Activated naive CD4-positive, alpha-beta T cell treated with Interleukin-2 at 50 U/mL for 16 hours (primary cell): ENCODE results near the gene MAPRE3.

Experiments used
- DNase-seq: peaks from one replicate; pipeline ENCODE4 v3.0.0-alpha.2; 2020

The MAPRE3 gene

DNA sequence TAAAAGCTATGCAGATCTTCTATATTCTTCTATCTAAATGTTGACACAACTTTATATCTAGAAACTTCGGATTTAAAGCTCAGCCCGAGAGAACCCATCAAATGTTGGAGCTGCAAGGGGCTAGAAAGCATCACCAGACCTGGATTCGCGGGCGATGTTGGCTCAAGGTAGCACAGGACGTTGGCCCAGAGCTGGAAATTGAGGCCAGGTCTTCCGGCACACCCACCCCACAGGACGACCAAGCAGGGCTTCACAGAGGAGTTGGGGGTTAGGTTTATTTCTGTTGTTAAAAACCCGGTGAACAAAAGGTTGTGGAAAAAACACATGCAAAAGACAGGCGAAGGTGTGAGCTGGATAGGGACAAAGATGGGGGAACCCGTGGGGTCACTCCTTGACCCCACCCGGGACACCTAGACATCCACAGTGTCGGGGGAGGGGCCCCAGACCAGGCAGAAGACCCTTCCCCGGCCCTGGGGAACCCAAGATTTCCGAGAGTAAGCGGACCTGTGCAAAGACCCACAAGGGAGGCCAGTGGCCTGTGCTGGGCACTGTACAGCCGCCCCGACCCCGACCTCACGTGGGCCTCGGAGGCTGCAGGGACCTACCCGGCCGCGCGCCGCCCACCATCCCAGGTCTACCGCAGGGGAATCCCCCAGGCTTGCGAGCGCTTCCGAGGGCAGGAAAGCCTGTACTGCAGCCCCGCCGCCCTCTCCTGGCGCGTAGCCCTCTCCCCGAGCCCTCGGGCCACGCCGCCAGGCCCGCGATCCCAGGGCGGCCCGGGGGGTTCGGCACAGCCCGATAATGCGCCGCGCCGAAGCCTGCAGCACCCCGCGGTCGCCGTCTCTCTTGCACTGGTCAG is 79.2 kb downstream of the MAPRE3 start:
- peak; percentile 76 for DNase-seq

DNA sequence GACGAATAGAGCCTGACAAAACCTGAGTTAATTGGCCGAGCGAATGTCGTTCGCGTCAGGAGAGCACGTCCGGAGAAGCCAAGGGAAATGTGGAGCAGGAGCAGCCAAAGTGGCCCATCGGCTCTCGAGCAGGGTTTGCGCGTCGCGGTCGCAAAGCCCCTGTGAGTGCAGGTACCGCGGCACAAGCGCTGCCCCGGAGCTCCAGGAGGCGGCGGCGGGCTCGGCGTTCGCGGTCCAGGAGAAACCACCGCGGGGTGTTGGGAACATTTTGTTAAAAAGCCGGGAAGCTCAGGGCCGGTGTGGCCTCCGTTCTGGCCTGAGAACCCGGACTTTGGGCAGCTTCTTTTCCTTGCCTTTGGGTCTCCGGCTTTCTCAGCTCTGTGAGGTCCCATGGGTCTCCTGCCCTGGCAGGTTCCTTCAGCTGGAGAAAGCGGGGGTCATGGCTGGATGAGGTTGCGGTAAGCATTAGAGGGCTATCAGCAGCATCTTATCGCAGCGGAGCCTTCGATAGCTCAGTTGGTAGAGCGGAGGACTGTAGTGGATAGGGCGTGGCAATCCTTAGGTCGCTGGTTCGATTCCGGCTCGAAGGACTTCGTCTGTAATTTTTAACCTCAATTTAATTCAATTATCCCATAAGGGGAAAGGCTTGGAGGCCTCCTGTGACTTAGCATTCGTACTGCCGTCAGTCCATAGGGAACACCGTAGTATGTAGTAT is 80.0 kb downstream of the MAPRE3 start:
- peak; percentile 91 for DNase-seq

DNA sequence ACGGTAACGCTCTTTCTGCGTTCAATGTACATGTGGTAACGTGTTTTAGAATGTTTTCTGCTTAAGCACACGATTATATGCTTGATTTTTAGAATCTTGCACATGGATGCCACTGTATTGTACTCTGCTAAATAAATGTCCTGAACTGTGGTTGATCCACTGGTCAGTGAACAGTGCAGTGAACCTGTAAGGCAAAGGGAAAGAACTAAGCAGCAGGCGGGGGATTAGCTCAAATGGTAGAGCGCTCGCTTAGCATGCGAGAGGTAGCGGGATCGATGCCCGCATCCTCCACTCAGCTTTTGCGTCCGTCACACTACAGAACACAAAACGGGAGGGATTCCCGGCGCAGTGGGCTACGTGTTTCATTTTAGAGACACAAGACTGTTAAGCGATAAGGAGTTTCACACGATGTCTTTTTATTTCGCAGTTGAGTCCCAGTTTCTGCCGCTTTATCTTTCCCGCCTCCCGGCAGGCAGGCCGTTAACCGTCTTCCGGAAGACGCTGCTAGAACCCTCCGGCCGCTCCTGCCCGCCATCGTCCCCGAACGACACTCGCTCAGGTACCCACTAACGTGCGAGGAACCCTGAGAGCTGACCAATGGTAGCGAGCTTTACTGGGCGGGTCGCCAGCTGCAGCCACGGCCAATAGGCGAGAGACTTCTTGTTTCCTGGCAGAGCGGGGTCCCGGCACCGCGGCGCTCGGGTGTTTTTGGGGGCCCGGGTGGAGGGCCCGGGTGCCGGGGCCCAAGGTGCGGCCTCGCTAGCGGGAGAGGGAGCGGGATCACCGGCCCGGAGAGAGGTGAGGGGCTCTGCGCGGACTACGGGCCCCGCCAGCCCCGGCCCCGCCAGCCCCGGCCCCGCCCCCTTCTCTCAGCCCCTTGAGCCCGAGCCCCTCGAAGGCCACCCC is 80.8 kb downstream of the MAPRE3 start, which contains the start of gene AGBL5:
TSS of gene AGBL5 (plus strand) at position 673 of the 906 bp plus-strand sequence. CDS start 1,291 bp downstream, outside the sequence.
- DNase-seq: peak; percentile 97

DNA sequence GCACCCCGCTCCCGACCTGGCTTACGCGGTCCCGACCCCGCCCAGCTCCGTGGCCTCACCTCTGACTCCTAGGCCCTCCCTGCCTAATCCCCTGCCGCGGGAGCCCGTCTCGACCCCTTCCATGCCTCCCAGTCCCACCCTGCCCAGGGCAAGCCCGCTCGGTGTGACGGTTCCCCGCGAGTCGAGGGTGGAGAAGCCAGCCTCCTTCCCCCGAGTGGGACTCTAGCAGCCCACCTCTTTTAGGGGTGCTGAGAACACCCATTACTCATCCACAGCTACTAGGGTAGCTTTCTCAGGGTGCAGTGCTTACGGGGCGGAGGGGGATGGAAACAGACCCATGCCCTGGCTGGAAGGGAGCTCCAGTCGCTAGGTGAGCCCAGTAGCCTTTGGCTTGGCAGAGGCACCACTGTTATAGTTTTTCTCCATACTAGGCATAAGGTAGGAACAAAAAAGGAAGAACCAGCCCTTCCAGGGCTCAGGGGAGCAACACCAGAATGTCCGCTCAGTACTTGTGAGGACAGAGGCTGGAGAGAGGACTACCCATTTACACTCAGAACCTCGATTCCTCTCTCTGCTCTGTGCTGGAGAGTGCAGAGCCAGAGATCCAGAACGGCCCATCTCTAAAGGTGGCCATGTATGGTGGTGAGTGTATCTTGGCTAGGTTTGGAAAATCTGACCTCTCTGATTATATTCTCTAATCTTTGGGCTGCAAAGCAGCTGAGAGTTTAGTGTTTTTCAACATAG is 81.6 kb downstream of the MAPRE3 start:
- no peak for DNase-seq

DNA sequence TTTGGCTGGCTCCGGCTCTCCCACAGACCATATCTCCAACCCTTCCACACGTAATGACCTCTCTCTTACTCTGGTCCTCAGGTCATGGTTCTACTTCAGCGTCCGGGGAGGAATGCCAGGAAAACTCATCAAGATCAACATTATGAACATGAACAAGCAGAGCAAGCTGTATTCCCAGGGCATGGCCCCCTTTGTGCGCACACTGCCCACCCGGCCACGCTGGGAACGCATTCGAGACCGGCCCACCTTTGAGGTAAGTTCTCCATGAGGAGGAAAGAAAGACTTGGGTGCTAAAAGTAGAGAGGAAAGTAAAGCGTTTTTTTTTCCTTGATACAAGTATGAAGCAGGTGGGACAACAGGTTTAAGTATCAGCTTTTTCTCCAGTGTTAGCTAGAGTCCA is 82.9 kb downstream of the MAPRE3 start:
- no peak for DNase-seq

DNA sequence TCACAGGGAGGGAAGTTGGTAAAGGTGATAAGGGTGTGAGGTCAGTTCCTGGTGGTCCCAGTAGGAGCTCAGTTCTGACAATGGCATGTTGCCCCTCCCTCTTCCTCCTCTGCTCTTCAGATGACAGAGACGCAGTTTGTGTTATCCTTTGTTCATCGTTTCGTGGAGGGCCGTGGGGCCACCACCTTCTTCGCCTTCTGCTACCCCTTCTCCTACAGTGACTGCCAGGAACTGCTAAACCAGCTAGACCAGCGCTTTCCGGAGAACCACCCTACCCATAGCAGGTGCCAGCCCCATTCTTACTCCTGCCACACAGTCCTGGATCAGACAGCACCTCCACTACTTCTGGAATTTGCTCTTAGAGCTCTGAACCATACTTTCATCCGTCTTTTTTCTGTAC is 83.3 kb downstream of the MAPRE3 start:
- DNase-seq: no peak

DNA sequence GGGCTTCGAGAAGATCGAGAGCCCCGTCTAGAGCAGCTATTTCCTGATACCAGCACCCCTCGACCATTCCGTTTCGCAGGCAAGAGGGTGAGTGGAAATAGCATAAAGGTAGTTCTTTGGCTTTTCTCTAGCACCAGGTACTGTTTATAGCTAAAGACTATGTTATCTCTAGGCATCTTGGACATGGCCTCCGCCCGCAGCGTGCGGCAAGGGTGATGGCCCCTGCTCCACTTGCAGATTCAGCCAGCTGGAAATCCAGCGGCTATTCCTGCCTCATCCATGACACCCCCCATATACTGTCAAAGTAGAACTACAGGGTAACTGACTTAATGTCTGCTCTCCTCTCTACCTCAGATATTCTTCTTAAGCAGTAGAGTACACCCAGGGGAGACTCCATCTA is 84.3 kb downstream of the MAPRE3 start:
- no peak for DNase-seq

DNA sequence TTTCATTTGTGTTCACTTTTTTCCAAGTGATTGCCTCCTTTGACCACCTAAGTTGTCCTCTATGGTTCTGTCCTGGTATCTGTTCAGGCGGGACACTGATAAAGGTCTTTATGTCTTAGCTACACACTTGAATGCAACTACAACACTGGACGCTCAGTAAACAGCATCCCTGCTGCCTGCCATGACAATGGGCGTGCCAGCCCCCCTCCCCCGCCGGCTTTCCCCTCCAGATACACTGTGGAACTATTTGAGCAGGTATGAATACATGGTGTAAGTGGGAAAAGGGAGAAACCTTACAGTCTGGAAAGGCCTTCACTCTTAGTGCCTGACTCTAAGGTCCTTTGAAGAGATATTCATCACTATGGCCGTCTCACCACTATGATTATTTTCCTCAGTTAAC is 86.7 kb downstream of the MAPRE3 start:
- no peak for DNase-seq

DNA sequence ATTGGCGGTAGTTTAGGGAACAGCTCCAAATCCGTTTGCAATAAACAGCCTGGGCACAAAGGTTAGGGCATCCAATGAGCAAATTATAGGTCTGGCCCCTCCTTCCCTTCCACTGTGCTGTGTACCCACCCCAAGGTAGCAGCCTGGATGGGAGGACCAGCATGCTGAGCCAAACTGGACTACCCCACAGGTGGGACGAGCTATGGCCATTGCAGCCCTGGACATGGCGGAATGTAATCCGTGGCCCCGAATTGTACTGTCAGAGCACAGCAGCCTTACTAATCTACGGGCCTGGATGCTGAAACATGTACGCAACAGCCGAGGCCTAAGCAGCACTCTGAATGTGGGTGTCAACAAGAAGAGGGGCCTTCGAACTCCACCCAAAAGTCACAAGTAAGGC is 87.8 kb downstream of the MAPRE3 start:
- DNase-seq: no peak

DNA sequence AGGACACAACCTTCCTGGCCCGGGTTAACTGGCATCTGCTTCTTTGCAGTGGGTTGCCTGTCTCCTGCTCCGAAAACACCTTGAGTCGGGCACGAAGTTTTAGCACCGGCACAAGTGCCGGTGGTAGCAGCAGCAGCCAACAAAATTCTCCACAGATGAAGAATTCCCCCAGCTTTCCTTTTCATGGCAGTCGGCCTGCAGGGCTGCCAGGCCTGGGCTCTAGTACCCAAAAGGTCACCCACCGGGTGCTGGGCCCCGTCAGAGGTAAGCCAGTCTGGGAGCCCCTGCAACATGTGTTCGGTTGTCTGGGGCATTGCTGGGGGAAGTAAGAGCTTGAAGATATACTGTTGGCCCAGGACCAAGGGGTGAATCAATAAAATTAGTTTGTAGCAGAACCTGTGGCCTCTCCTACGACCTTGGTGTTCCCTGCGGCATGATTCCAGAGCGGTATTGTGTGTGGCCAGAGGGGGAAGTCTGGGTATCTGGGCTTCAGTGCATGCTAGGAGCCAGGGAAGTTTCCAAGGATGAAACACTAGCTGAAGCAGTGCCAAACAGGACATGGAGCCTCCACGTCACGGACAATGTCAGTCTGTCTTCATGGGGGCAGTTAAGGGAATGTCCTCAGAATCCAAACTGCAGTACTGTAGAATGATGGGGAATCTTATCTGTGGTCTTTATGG is 88.8 kb downstream of the MAPRE3 start:
- DNase-seq: no peak

DNA sequence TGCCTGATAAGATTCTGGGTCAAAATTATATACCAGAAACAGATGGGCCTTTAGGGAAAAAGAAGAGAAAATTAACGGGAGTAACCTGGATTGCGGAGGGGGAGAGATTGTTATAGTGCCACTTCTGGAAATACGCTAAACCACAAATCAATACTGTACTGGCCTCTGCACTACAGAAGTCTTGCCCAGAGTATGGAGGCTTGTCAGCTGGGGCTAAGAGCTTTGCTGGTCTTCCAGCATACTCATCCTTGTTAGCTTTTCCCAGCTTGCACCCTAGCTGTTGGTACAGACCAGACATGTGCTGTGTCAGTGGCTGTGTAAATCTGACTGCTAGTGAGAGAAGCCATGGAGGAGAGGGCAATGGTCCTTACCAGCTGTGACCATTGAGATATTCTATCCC is 89.9 kb downstream of the MAPRE3 start:
- no peak for DNase-seq

DNA sequence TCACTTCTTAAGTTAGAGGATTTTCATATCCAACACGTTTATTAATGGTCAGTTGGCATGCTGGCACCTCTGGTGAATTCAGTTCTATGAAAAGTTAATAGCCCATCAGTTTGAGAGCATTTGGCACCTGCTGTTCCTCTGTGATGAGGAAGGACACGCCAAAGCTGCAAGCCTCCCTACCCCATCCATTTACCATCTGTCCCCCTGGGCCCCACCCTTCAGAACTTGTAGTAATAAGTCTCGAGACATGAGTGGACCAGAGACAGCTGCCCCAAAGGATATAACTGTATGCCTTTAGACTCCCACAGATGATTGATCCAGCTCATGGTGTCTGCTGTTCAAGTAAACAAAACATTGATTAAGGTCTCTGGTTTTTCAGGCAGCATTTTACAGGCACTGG is 94.7 kb downstream of the MAPRE3 start:
- DNase-seq: no peak

DNA sequence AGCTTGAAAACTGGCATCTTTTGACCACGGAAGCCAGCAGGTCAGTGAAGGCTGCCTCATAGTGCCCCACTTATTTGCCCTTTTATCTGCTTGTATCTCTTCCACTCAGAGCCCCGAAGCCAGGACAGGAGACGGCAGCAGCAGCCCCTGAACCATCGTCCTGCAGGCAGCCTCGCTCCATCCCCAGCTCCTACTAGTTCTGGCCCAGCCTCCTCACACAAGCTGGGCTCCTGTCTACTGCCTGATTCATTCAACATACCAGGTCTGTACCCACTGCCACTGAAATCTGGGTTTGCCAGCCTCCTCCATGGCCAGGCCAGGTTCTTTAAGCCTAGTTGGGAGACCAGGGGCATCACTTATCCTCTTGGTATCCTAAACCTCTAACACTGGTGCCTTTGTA is 96.9 kb downstream of the MAPRE3 start:
- no peak for DNase-seq

DNA sequence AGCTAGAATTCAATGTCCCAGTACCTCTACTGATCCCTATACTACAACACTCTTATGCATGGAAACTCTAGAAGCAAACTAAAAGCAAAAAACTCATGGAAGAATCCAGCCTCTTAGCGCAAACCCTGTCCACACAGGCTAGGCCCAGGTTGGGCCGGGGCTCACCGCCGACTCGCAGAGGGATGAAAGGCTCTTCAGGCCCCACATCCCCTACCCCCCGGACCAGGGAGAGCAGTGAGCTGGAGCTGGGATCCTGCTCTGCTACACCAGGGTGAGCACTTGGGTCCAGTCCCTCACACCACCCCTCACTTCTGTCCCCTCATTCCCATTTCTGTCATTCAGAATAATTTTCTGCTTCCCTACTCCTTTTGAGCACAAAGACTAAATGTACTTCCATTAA is 99.0 kb downstream of the MAPRE3 start:
- no peak for DNase-seq

DNA sequence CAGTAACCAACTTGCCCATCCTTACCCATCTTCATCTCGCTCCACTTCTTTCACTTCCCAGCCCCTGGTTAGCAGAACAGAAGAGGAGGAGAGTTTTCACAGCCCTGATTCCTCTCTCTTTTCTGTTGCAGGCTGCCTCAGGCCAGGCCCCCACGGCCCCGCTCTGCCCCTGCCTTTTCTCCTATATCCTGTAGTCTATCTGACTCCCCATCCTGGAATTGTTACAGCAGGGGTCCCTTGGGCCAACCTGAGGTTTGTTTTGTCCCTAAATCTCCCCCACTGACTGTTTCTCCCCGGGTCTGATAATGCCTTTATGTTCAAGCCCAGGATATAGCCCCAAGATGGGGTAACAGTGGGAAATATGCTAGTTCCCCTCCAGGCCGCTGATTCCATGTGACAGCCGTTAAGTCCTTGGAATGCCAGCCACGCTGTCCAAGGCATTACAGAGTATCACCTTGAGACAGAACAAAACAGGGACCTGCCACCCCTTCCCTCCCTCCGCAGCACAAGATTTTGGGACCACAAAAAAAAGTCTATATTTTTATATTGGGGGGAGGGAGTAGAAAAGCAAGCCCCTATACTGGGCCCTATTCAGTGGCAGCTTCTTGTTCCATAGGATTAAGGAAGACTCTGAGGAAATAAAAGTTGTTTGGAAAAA is 99.7 kb downstream of the MAPRE3 start:
- DNase-seq: no peak

DNA sequence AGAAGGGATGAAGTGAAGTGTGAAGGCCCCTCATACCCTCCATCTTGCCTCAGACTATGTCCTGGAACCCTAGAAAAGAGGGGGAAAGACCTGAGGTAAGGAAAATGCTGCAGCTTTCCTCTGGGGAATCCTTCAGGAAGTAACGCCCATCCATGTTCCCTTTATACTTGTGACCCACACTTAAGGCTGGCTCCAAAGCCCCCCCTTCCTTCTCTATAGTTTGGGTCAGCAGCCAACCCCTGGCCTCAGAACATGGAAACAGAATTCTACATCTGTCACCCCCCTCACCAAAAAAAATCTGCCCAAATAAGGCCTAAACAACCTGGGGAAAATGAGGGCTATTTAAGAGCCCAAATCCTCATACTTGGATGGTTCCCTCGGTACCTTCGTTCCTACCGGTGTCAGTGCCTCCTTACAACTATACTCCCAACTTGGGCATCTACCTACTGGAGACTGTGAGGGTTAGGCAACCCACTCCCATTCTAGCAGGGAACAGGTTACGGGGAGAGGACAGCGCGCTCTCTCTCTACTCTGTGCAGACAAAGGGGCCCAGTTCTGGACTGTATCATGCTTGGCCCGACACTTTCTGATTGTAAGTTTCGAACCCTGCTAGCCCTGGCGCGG is 100.3 kb downstream of the MAPRE3 start:
- no peak for DNase-seq

DNA sequence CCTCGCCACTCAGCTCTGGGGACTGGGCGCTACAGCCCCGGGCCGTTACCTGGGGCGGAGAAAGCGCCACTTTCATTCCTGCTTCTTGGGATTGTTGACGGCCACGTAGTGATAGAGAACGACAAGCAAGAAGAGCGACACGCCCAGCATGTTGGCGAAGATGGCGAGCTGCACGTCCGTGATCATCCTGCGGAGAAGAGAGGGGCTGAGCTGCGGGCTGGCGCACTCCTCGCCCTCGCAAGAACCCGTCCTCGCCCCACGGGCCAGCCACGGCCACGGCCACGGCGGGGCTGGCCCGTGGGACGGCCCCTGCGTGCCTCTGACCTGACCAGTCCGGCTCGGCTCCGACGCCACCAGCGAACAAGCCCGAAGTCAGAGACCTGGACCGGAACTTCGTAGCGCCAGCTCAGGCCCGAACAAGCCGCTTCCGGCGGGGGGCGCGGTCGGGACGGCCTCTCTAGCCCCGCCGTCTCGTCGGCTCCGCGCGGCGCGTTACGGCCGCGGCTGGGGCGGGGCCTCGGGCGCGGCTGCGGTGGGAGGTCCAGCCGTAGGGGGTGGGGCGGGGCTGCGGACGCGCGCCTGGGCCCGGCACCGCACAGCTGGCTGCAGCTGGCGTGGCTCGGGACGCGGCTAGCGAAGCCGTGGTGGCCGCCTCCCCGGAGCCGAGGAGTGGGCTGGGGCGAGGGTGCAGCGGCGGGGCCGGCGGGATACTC is 101.0 kb downstream of the MAPRE3 start, which contains the start of gene OST4:
TSS of gene OST4 (minus strand) at position 378 of the 713 bp plus-strand sequence.
- DNase-seq: peak; percentile 92

DNA sequence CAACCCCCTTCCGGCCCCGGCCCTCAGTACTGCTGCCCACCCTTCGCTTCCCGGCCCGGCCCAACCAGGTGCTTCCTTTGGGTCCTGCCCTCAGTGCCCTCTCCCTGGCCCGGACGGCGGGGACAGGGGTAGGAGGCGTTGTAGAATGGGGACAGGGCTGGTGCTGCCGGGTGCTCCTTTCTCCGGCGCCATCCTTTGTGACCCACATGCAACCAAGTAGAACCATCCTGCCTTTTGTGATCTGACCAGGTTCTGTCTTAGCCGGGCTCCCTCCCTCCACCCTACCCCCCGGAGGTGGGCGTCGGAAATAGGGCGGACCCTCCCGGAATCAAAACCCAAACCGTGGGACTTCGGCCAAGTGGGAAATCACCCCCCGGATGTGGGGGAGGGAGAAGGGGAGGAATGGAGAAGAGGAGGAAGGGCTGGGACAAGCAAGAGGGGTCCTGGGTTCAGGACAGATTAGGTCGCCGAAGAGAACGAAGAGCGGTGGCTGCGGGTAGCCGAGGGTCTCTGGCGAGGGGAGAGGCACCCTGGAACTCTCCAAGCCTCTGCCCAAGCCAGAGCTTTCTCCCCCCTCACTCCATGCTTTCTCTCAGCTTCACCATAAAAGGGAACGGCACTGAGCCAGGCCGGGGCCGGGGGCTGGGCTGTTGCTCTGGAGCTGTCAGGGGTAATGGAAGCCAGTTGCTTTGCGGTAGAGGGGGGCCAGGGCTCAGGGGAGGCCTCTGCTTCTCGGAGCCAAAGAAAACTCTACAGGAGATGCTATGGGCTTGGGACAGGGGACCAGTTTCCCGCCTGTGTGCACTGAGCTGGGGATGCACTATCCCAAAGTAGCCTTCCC is 101.8 kb downstream of the MAPRE3 start:
- peak; percentile 44 for DNase-seq

DNA sequence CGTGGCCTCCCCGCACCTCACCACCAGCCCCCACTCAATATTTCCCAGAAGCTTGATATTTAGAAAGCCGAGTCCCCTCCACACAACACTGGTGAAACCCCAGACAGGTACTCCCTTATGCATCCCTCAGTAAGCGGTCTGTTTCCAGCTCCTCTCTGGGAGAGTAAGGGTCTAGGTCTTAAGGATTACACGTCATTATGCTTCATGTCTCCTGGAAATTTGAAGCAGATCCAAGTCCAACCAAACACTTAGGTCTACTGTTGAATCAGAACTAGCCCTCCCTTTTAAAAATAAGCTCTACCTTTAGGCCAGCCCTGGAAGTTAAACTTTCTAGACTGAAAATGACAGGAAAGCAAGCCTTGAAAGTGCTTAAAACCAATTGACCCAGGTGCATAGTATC is 102.5 kb downstream of the MAPRE3 start:
- DNase-seq: no peak
